IPS DF 4.7 (cell line): Measurements from ENCODE around the gene IMMT.
"Not testable (repeated sequence)": the region's sequence is repeated elsewhere in the genome, so short reads cannot be mapped to it uniquely, and the experiment has no call there.

Experiments
- DNase-seq: peaks from one replicate; pipeline ENCODE4 v3.0.0-alpha.2; 2013; ENCODE audit warnings: low spot score; ENCODE audit errors: extremely low read depth

IMMT gene

DNA sequence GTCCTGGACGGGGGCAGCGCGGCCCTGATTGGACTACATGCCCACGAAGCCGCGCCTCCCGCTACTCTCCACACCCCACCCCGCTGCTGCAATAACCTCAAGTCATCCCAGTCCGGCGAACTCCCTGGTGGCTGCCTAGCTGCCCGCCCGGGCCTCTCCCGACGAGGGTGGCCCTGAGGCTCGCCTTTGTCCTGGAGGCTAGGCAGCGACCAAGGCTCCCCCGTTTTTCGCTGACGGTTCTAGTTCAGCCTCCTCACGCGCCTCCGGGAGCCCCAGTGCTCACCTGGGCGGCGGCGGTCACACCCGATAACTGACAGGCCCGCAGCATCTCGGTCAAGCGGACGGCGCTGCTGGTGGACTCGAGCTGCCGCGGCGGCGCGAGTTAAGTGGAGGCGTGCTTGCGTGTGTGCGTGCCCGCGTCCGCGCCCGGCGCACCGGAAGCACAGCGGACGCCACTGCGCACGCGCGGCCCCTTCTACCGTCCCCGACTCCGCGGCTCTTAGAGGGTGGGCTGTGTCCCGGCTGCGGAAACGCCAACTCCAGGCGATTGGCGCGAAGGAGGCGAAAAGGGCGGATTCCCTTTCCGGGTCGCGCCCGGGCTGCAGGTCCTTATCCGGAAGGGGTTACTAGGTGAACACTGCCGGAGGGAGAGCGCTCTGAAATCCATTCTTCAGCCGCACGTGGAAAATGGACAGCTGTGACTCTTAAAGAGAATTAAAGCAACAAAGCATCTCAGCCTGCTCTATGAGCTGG is at the start of gene IMMT:
Gene IMMT, minus strand, starts transcription at position 408 of the 753 bp plus-strand sequence. Its CDS starts 80 bp downstream, at position 328.
- DNase-seq = peak; percentile 85

DNA sequence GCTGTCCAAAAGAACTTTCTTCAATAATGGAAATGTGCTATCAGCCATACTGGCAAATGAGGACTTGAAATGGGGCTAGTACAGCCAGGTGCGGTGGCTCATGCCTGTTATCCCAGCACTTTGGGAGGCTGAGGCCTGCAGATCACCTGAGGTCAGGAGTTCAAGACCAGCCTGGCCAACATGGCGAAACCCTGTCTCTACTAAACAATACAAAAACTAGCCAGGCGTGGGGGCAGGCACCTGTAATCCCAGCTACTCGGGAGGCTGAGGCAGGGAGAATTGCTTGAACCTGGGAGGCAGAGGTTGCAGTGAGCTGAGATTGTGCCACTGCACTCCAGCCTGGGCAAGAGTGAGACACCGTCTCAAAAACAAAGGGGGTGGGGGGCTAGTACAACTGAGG is 49.5 kb upstream of the IMMT start:
- not testable (repeated sequence) for DNase-seq

DNA sequence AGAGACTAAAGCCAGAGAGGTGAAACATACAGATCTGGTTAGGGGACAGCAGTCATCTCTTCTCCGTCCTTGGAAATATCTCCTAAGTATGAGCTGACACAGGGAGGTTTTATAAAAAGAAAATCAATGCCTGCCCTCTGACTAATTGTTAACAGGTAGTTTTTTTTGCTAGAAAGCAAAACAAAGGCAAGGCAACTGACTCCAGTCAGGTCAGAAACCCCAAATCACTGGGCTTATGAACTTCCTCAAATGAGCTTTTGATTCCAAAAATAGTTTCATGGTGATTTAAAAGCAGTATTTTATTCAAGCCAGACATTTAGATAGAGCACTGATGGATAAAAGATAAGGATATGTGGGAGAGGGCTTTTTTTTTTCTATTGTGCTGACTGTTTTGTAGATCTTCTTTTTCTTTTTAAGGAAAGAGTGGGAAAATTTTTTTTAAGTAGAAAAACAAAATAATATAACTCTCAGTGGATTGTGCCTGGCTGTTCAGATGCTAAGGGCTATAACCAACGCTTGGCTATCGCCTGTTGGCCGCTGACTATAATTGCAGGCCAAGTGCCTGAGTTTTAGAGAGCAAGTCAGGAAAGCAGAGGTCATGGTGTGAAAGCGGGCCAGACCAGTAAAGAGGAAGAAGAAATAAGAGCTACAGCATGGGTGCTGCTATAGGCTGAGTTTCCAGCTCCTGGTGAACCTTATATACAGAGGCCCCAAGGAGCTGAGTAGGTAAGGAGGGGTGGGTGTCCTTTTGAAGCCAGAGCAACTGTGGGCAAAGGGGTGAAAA is 48.9 kb upstream of the IMMT start:
- no peak for DNase-seq

DNA sequence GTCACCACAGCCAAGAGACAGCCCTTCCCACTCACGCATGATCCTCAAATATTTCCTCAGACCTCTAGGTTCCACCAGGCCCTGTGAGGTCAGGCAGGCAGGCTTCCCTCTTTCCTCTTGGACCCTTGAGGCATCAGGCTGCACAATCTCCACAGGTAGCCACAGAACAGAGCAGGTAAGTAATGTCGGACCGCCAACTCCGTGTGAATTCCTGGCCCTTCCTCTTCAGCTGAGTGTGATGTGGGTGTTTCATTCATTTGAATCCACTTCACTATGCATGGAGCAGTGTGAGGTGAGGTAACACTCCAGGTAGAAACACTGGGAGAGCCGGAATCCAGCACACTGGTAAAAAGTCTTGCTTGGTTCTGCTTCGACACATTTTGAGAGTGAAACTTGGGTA is 48.0 kb upstream of the IMMT start:
- DNase-seq = no peak

DNA sequence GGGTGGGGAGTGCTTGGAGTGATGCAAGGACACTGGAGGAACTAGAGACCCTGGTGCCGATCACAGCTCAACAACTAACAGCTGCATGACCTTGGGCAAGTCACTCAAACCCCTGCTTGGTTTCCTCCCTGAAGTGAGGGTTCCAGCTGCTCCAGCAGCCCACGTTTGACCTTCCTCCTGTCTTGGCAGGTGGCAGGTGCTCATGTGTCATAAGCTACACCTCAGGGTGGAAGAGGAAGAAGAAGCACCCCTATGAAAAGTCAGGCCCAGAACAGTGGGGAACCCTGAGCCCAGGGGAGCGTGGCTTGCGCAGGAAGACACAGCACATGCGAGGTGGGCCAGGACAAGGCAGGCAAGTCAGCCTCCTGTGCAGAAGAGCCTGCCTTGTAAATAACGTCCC is 46.3 kb upstream of the IMMT start:
- no peak for DNase-seq

DNA sequence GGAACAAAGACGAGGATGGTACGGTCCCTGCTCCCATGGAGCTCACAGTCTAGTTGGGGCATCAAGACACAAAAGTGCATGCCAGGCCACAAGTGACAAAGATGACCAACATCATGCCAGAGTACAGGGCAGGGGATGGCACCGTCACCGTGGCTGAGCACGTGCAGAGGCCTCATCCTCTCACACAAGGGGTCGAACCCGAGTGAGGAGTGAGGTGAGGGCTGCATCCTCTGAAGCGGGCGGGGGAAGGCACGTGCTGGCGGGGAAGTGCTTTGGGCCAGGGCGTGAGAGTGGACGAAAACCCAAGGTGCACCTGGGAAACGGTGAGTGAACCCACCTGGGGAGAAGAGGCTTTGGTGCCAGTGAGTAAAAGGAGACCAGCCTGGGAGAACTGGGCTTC is 45.0 kb upstream of the IMMT start:
- DNase-seq = no peak

DNA sequence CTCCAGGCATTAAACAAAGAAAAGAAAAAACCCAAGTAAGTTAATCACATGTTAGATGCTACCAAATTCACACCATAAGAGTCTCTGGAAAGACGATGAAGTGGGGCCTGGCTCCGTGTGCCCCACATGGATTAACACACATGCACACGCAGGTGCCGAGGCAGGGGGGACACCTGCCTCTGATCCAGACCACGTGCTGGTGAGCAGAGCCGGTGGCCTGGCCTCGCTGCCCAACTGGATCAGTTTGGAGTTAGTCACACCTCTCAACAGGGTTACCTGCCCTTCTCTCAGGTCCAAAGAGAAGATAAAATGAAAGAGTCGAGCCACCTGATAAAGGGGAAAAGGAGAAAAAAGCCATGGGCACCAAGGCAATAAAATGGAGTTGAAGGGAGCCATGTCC is 44.5 kb upstream of the IMMT start:
- DNase-seq = no peak

DNA sequence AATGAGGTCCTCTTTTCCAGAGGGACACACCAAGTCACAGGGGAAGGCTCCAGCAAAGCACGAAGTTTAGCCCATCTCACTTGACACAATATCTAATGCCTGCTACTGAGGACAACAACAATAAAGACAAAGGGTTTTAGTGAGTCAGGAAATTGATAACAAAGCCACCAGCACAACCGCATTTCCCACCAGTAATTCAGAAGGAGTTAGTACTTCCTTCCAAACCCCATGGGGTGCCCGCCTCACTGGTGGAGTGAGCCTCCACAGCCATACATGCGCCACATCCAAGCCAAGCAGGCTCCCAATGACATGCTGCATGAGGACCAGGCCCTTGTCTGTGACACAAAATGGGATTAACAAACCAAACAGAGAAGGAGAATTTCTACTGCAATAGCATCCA is 44.1 kb upstream of the IMMT start:
- DNase-seq = no peak

DNA sequence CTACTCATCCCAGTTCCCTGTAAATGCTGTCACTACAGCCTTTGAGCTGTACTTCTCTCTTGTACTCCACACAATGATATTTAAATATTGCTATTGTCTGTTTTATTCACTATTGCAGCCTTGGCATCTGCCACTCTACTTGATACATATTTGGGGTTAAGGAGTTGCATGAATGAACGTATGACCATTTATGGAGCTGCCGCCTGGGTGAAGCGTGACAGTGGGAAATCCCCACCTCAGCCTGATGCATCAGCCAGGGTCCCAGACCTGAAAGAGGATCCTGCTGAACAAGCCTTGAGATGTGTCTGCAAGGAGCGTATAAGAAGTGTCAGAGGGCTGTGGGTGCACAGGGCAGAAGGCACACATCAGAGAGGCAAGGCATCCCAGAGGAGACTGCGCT is 43.1 kb upstream of the IMMT start:
- DNase-seq = no peak

DNA sequence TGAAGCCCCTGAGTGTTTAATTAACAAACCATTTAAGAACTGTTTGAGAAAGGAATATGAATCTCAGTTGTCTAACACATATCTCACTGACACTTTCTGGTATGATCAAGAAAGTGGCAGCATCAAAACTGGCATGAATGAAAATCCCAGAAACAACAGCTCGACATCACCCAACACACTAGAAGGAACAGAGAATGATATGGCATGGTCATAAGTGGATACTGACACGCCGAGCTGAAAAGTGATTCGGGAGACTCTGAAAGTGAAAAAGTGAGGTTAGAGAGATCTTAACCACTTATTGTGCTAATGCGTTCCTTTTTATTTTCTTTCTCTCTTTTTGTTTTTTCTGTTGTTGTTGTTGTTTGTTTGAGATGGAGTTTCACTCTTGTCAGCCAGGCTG is 41.9 kb upstream of the IMMT start:
- DNase-seq = no peak

DNA sequence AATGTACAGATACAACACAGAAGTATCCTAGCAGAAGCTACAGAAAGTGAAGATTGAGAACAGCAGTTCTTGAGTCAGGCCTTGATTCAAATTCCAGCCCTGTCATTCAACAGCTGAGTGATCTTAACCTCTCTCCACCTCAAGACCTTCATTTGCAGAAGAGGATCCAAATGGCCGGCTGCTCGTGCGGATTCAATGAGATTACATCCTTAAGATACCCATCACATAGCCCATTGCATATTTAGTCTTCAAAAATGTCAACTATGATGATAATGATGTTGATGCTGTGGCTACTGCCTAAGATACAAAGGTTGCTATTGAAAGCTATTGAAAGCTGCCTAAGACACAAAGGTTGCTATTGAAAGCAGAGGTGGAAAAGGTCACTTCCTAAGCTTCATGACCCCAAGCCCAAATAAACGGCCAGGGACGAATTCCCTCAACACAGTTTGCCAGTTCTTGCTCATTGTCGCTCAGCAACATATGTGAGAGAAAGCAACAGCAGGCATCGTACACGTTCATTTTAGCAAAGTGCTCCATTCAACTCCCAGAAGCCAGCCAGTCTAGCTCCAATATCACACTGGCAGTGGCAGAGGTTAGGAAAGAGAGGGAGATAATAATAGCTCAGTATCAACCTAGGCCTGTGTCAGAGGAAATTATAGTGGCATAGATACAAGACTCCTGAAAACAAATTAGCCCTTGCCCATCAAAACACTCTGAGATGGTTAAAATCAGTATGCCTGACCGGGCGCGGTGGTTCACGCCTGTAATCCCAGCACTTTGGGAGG is 40.1 kb upstream of the IMMT start:
- no peak for DNase-seq

DNA sequence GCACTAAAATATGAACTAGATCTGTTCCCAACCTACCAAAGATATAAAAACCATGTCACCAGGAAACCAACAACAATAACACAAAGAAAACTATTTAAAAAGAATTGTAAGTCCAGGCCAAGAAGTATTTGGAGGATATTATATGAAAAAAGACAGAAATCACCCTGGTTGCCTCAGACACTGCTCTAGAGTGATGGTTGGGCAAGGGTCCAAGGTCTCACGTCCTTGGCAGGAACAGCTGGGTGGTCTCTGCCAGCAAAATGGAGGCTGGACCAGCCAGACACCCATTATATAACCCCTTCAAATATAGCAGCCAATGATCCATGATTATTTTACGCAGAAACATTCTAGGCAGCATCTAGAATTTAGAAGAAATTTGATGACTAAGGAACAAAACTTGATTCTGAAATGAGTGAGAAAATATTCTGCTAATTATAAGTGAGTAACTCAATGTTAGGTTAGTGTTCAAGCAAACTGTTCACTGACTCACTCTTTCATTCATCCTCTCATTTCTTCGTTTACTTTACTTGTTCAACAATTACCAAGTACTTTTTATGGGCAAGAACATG is 39.4 kb upstream of the IMMT start:
- DNase-seq = no peak

DNA sequence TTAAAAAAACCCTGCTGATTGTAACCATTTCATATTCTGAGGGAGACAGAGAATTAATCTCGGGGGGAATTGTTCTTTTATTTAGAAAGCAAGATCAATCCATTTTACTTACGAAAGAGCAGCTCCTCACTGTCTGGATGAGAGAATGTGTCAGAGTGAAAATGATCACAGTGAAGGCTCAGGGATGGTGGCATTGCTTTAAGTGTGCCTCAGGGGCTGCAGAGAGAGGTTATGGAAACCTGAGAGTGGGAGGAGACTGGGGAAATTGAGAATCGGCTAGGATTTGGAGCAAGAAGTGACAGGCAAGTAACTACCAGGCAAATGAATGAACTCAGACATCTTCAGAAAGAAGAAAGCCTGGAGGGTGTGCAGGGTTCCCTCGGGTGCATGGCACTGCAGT is 38.2 kb upstream of the IMMT start:
- DNase-seq = no peak

DNA sequence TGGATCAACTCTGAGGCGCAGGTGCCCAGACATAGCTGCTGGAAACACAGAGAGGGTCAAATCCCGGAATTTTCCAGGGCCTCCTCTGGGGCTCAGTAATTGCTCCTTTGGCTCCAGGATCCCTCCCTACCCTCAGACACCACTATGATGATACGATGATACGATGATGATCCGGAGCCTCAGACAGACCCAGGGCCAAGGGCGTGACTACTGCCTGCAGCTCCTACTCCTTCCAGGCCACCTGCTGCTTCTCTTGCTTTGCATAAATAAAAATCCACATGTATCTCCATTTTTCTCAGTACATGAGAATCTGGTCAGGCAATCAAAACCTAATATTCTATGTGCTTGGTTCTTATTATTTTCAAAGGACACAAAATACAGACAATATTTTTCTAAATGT is 37.6 kb upstream of the IMMT start:
- no peak for DNase-seq

DNA sequence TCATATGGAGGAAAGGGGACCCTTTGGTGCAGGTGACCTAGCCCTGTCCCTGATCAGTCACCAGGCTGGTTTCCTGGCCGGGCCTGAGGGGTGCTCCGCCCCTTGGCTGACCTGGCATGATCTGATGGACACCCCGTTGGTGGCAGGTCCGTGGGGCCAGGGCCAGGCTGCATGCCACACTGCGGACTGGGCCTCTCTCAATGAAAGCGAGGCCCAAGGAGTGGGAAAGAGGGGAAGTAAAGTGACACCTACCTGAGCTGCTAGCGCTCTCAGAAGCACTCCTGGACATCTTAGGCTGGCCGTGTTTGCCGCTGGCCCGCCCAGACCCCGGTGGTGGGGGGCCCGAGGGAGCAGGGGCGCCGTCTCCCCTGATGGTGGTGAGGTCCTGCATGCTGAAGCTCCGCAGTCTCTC is 37.1 kb upstream of the IMMT start:
- DNase-seq = no peak

DNA sequence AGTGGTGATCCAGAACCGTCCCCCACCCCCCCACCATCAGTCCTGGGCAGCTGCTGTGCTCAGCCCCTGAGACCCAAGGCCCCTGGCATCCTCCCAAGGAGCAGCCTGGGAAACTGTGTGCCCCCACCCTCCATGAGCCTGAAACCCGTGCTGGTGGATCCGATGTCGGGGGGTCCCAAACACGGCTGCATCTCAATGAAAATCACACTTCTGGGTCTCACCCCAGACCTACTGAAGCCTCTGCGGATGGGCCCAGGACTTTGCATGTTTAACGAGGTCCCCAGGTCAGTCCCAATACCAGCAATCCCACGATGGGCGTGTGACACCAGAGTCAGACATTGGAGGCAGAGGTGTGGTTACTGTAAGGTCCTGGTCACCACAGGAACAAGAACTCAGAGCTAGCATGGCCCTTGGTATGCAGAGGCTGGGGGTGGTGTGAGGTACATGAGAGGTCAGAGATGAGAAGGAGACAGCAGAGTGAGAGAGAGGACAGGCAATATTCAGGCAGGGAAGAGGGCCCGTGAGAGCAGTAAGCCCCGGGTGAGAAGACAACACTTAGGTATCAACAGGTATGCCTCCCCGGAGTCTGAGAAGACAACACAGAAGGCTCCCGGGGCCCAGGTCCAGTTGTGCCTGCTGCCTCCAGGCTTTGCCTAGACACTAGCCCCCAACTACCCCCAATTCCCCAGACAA is 36.6 kb upstream of the IMMT start:
- no peak for DNase-seq

DNA sequence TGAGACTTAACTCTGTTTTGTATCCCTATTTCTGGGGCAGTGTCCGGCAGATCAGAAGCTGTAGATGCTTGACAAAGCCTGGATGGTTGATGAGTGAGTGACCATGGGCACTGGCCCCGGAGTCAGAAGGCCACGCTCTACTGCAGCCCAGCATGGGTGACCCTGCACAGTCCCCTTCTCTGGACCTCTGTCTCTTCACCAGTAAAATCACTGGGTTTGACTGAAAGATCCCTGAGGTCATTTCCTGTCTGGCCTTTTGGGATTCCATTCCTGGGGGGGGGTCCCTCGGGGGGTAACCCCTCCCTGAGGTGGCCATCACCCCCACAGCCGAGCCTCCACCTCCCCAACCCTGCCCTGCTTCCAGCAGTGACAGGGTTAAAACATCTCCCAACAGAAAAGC is 35.7 kb upstream of the IMMT start:
- DNase-seq = no peak

DNA sequence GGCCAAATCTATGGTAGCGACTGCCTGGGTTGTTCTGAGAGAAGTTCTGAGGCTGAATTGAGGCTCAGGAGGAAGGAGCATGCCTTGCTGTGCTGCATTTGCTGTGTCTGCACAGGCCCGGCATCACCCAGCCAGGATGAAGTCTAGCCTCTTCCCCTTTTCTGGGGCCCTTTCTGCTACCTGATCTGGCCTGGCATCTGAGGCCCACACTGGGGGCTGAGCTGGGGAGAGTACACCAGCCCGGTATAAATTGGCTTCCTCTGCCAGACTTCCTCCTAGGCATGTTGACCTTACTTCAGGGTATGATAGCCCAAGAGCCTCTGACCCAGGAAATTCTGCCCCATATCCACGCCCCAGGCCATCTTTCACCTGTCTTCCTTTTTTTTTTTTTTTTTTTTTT is 34.0 kb upstream of the IMMT start:
- no peak for DNase-seq

DNA sequence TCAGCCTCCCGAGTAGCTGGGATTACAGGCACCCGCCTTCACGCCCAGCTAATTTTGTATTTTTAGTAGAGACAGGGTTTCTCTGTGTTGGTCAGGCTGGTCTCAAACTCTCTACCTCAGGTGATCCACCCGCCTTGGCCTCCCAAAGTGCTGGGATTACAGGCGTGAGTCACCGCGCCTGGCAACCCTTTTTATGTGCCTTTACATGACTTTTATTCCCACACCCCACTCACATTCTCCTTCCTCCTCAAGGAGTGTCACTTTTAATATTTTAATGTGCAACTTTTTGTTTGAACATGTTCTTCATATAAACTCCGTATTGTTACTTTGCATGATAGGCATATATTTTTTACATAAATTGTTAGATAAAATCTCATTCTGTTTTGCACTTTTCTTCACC is 33.3 kb upstream of the IMMT start:
- DNase-seq = not testable (repeated sequence)

DNA sequence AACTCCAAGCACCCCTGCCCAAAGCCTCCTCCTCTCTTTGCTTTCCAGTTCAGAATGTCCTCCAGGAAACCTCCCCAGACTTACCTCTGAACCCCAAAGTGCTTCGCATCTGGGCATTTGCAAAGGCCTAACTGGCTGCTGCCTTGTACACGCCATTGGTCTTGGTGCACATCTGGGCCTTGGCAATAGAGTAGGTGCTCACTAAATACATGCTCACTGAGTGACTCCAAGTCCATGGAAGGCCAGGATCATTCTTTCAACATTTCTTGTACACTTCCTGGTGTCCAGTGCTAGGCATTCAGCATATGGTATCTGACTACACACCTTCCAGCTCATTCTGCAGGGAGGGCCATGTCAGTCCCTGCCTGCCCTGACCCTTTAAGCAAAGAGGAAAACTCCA is 32.4 kb upstream of the IMMT start:
- no peak for DNase-seq
